ENCODE results near the gene ITIH2. TPM values are rescaled to one million over a fixed set of nuclear protein-coding genes. Genes with fewer than 3 reads are reported as not detected.
"Not testable (repeated sequence)": the region's sequence is repeated elsewhere in the genome, so short reads cannot be mapped to it uniquely, and the experiment has no call there.

The ITIH2 gene
- total RNA-seq, 4 donors from 2014 or later: not detected

- intact Hi-C loops (cut with DNase I): no loop called here
- TF ChIP-seq POLR2A (IDR thresholded peaks at IDR 0.05; ENCODE audit: low read depth) (no peak), CTCF (IDR thresholded peaks at IDR 0.05) (no peak), EP300 (IDR thresholded peaks at IDR 0.05) (no peak), POLR2AphosphoS5 (IDR thresholded peaks at IDR 0.05) (no peak)
Measured at GRCh38 chr10:7672341-7673134, 30.6 kb upstream of the ITIH2 start.

GRCh38 chr10:7679256-7679655, 23.9 kb upstream of the ITIH2 start:
- no peak overlapping the region for H3K4me3 ChIP-seq
- H3K4me1 ChIP-seq: no peaks in the 10 kb centered on the region
- no peak overlapping the region for H3K27ac ChIP-seq (replicated peaks in 1 of 4)
- H3K36me3 ChIP-seq: no peaks in the 10 kb centered on the region
- 81% methylated on average over 1 of the region's 1 CpG for WGBS
- H3K27me3 ChIP-seq: no peaks in the 10 kb centered on the region
- DNase-seq (ENCODE audit: extremely low spot score): no peak
- TF ChIP-seq POLR2AphosphoS5 (IDR thresholded peaks at IDR 0.05) (no peak), EP300 (IDR thresholded peaks at IDR 0.05) (no peak), CTCF (IDR thresholded peaks at IDR 0.05) (no peak), POLR2A (IDR thresholded peaks at IDR 0.05; ENCODE audit: low read depth) (no peak)
- intact Hi-C loops (cut with DNase I): no loop called here
- H3K9me3 ChIP-seq: no peaks in the 10 kb centered on the region

More at GRCh38 chr10:7672341-7673134, 30.6 kb upstream of the ITIH2 start:
- peaks cover 0 to 10% (median 0%) of the 10 kb centered on the region in 4 donors for H3K27me3 ChIP-seq
- DNase-seq (ENCODE audit: extremely low spot score): no peak
- no peak overlapping the region for H3K4me3 ChIP-seq
- peaks cover 4 to 11% (median 5%) of the 10 kb centered on the region in 4 donors for H3K4me1 ChIP-seq
- no peaks in the 10 kb centered on the region for H3K36me3 ChIP-seq
- WGBS: 89% methylated on average over 23 of the region's 23 CpGs
- H3K27ac ChIP-seq (replicated peaks in 1 of 4): no peak overlapping the region
- no peaks in the 10 kb centered on the region for H3K9me3 ChIP-seq

- H3K9me3 ChIP-seq; H3K27ac ChIP-seq (replicated peaks in 1 of 4); H3K27me3 ChIP-seq; DNase-seq (ENCODE audit: extremely low spot score); intact Hi-C loops (cut with DNase I); H3K36me3 ChIP-seq; H3K4me3 ChIP-seq; H3K4me1 ChIP-seq: not testable (repeated sequence)
- 89% methylated on average over 5 of the region's 5 CpGs for WGBS
Measured at GRCh38 chr10:7680078-7680477, 23.0 kb upstream of the ITIH2 start.

GRCh38 chr10:7686351-7687171, 16.6 kb upstream of the ITIH2 start:
- WGBS: 82% methylated on average over 13 of the region's 13 CpGs
- DNase-seq (ENCODE audit: extremely low spot score): no peak
- Histone ChIP-seq H3K36me3 (no peaks in the 10 kb centered on the region), H3K9me3 (peaks cover 0 to 4% (median 0%) of the 10 kb centered on the region in 4 donors), H3K4me3 (no peak overlapping the region), H3K27me3 (no peaks in the 10 kb centered on the region), H3K27ac (replicated peaks in 1 of 4) (no peak overlapping the region), H3K4me1 (peaks cover 0 to 3% (median 0%) of the 10 kb centered on the region in 4 donors)
- intact Hi-C loops (cut with DNase I): no loop called here
- TF ChIP-seq CTCF (IDR thresholded peaks at IDR 0.05) (no peak), EP300 (IDR thresholded peaks at IDR 0.05) (no peak), POLR2A (IDR thresholded peaks at IDR 0.05; ENCODE audit: low read depth) (no peak), POLR2AphosphoS5 (IDR thresholded peaks at IDR 0.05) (no peak)

GRCh38 chr10:7687228-7687907, 15.7 kb upstream of the ITIH2 start:
- DNase-seq (ENCODE audit: extremely low spot score): peak; percentile 95
- H3K4me1 ChIP-seq: peaks cover 0 to 3% (median 0%) of the 10 kb centered on the region in 4 donors
- no peaks in the 10 kb centered on the region for H3K36me3 ChIP-seq
- H3K27me3 ChIP-seq: no peaks in the 10 kb centered on the region
- no peak overlapping the region for H3K4me3 ChIP-seq
- WGBS: 22% methylated on average over 19 of the region's 20 CpGs
- H3K9me3 ChIP-seq: peaks cover 0 to 4% (median 2%) of the 10 kb centered on the region in 4 donors
- TF ChIP-seq POLR2AphosphoS5 (IDR thresholded peaks at IDR 0.05) (peak in 1 of 2 donors; percentile 52), CTCF (IDR thresholded peaks at IDR 0.05) (peak; percentile 90 to 98 (median 92)), POLR2A (IDR thresholded peaks at IDR 0.05; ENCODE audit: low read depth) (no peak), EP300 (IDR thresholded peaks at IDR 0.05) (no peak)
- intact Hi-C loops (cut with DNase I): no loop called here
- H3K27ac ChIP-seq (replicated peaks in 1 of 4): no peak overlapping the region
